Activated T-cell treated with anti-CD3 and anti-CD28 coated beads, Interleukin-2, amount 50 U/mL, for 1 hour (primary cell): ENCODE data around the gene SMAD7.

Experiments
- DNase-seq: peaks from one replicate; pipeline ENCODE4 v3.0.0-alpha.2; 2020

Gene SMAD7

GRCh38 chr18:48943736-48944527, 6.8 kb downstream of the SMAD7 start:
- DNase-seq, result no peak

GRCh38 chr18:48943333-48943732, 7.4 kb downstream of the SMAD7 start:
- no peak for DNase-seq

- no peak for DNase-seq
Observed at GRCh38 chr18:48942554-48943261, 8.1 kb downstream of the SMAD7 start.

GRCh38 chr18:48942086-48942485, 8.7 kb downstream of the SMAD7 start:
- DNase-seq, result no peak

- DNase-seq, result no peak
Observed at GRCh38 chr18:48941672-48942071, 9.1 kb downstream of the SMAD7 start.

- DNase-seq, result peak; percentile 81
Observed at GRCh38 chr18:48940854-48941611, 9.7 kb downstream of the SMAD7 start.

- DNase-seq, result peak; percentile 27
Observed at GRCh38 chr18:48939205-48940097, 11.3 kb downstream of the SMAD7 start.

- DNase-seq, result no peak
Observed at GRCh38 chr18:48938827-48939204, 11.9 kb downstream of the SMAD7 start.

GRCh38 chr18:48937869-48938750, 12.7 kb downstream of the SMAD7 start:
- DNase-seq, result no peak

GRCh38 chr18:48935433-48935774, 15.4 kb downstream of the SMAD7 start:
- peak; percentile 13 for DNase-seq

- no peak for DNase-seq
Observed at GRCh38 chr18:48934723-48935432, 15.9 kb downstream of the SMAD7 start.

- no peak for DNase-seq
Observed at GRCh38 chr18:48934415-48934722, 16.4 kb downstream of the SMAD7 start.

- no peak for DNase-seq
Observed at GRCh38 chr18:48933578-48934414, 17.0 kb downstream of the SMAD7 start.

GRCh38 chr18:48932822-48933510, 17.8 kb downstream of the SMAD7 start:
- no peak for DNase-seq

GRCh38 chr18:48932462-48932818, 18.3 kb downstream of the SMAD7 start:
- DNase-seq, result no peak

- no peak for DNase-seq
Observed at GRCh38 chr18:48931680-48932461, 18.9 kb downstream of the SMAD7 start.

- no peak for DNase-seq
Observed at GRCh38 chr18:48930926-48931325, 19.8 kb downstream of the SMAD7 start.

GRCh38 chr18:48929941-48930713, 20.6 kb downstream of the SMAD7 start:
- peak; percentile 17 for DNase-seq
